ENCODE data around the gene GNB3.

GNB3 gene

DNA sequence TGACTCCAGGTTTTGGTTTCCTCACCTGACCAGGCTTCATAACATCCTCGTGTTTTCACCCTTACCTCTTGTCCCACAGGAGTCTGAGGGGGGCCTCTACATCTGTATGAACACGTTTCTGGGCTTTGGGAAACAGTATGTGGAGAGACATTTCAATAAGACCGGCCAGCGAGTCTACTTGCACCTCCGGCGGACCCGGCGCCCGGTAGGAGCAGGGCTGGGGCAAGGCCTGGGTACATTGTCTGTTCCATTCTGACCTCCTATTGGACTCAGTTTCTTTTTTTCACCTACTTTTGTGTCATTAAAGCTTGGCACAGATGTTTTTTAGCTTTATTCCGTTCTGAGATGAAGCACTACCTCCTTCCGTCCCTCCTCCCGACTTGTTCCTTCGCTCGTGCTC, 14.6 kb downstream of the GNB3 start:
- H2AFZ ChIP-seq (ENCODE audit: low read depth, low read length), result no peak overlapping the region
- H3K27me3 ChIP-seq (ENCODE audit: low read depth, low read length), result no peaks in the 10 kb centered on the region
- H3K4me3 ChIP-seq (ENCODE audit: low read length), result no peak overlapping the region
- no peak overlapping the region for H3K27ac ChIP-seq (ENCODE audit: low read length)
- TF ChIP-seq, protein P1, sequence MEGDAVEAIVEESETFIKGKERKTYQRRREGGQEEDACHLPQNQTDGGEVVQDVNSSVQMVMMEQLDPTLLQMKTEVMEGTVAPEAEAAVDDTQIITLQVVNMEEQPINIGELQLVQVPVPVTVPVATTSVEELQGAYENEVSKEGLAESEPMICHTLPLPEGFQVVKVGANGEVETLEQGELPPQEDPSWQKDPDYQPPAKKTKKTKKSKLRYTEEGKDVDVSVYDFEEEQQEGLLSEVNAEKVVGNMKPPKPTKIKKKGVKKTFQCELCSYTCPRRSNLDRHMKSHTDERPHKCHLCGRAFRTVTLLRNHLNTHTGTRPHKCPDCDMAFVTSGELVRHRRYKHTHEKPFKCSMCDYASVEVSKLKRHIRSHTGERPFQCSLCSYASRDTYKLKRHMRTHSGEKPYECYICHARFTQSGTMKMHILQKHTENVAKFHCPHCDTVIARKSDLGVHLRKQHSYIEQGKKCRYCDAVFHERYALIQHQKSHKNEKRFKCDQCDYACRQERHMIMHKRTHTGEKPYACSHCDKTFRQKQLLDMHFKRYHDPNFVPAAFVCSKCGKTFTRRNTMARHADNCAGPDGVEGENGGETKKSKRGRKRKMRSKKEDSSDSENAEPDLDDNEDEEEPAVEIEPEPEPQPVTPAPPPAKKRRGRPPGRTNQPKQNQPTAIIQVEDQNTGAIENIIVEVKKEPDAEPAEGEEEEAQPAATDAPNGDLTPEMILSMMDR (IDR thresholded peaks at IDR 0.05; ENCODE audit: low read depth, low read length), result no peak
- TF ChIP-seq EZH2phosphoT487 (IDR thresholded peaks at IDR 0.05; ENCODE audit: low read depth), result no peak
- peaks cover 25% of the 10 kb centered on the region for H3K36me3 ChIP-seq (replicated peaks; ENCODE audit: low read depth, low read length)
- peaks cover 11% of the 10 kb centered on the region for H3K4me1 ChIP-seq (ENCODE audit: low read length)
- H3K4me2 ChIP-seq (ENCODE audit: low read length), result no peak overlapping the region
- no peak overlapping the region for H3K9ac ChIP-seq (ENCODE audit: low read length)
- H4K20me1 ChIP-seq (ENCODE audit: insufficient read depth, low read length), result no peaks in the 10 kb centered on the region
- H3K79me2 ChIP-seq (ENCODE audit: low read length), result peaks cover 29% of the 10 kb centered on the region
- H3K9me3 ChIP-seq (ENCODE audit: insufficient read depth, low read length), result no peaks in the 10 kb centered on the region

DNA sequence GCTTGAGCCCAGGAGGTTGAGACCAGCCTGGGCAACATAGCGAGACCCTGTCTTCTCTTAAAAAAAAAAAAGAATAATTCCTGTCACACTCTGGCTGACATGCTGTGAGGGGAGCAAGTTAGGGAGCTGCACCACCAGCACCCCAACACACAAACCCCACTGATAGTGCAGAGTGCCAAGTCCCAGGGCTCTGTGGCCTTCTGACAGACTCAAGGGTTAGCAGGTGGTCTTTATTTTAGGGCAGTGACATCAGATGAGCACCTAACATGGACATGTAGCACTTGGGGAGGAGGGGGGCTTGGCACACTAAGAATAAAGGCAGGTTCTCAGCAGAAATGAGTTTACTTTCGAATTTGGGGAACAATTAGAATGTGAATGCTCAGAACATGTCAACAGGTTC, 18.1 kb downstream of the GNB3 start:
- Histone ChIP-seq H4K20me1 (ENCODE audit: insufficient read depth, low read length) (no peaks in the 10 kb centered on the region), H3K4me3 (ENCODE audit: low read length) (no peak overlapping the region), H3K36me3 (replicated peaks; ENCODE audit: low read depth, low read length) (peaks cover 49% of the 10 kb centered on the region), H3K9ac (ENCODE audit: low read length) (no peak overlapping the region), H3K79me2 (ENCODE audit: low read length) (peaks cover 11% of the 10 kb centered on the region), H2AFZ (ENCODE audit: low read depth, low read length) (no peak overlapping the region), H3K27ac (ENCODE audit: low read length) (no peak overlapping the region), H3K9me3 (ENCODE audit: insufficient read depth, low read length) (no peaks in the 10 kb centered on the region), H3K27me3 (ENCODE audit: low read depth, low read length) (no peaks in the 10 kb centered on the region), H3K4me1 (ENCODE audit: low read length) (peaks cover 2% of the 10 kb centered on the region), H3K4me2 (ENCODE audit: low read length) (no peak overlapping the region)
- TF ChIP-seq EZH2phosphoT487 (IDR thresholded peaks at IDR 0.05; ENCODE audit: low read depth), result no peak
- TF ChIP-seq, protein P1 (IDR thresholded peaks at IDR 0.05; ENCODE audit: low read depth, low read length), result no peak

DNA sequence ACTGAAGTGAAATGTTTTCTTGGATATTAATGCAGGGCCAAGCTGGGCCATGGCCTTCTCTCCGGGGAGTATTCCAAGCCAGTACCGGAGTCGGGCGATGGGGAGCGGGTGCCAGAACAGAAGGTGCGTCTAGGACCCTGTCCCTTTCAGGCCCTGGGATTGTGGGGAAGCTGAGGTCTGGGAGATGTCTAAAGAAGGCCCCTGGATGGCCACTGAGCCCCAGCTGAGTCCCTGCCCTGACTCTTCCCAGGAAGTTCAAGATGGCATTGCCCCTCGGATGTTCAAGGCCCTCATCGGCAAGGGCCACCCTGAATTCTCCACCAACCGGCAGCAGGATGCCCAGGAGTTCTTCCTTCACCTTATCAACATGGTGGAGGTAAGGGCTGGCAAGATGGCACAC, 19.4 kb downstream of the GNB3 start:
- Histone ChIP-seq H3K36me3 (replicated peaks; ENCODE audit: low read depth, low read length) (peaks cover 57% of the 10 kb centered on the region), H3K79me2 (ENCODE audit: low read length) (0 out of 2 replicates have a peak, but pooled peaks cover under 1% of the 10 kb centered on the region), H3K4me2 (ENCODE audit: low read length) (no peak overlapping the region), H3K9me3 (ENCODE audit: insufficient read depth, low read length) (no peaks in the 10 kb centered on the region), H3K9ac (ENCODE audit: low read length) (no peak overlapping the region), H4K20me1 (ENCODE audit: insufficient read depth, low read length) (no peaks in the 10 kb centered on the region), H3K27ac (ENCODE audit: low read length) (no peak overlapping the region), H3K4me1 (ENCODE audit: low read length) (no peaks in the 10 kb centered on the region), H2AFZ (ENCODE audit: low read depth, low read length) (no peak overlapping the region), H3K27me3 (ENCODE audit: low read depth, low read length) (no peaks in the 10 kb centered on the region), H3K4me3 (ENCODE audit: low read length) (no peak overlapping the region)
- no peak for TF ChIP-seq EZH2phosphoT487 (IDR thresholded peaks at IDR 0.05; ENCODE audit: low read depth)
- TF ChIP-seq, protein P1 (IDR thresholded peaks at IDR 0.05; ENCODE audit: low read depth, low read length), result no peak

DNA sequence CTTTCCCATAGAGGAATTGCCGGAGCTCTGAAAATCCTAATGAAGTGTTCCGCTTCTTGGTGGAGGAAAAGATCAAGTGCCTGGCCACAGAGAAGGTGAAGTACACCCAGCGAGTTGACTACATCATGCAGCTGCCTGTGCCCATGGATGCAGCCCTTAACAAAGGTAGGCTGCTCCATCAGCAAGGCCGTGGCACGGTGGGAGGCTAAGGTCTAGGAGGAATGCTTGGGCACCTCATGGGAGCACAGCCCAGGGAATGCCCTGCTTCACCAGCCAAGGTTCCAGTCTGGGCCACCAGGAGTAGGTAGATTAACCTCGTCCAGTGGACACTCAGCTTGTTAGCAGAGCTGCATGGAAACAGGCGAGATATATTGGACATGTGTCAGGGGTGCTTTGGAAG, 20.2 kb downstream of the GNB3 start:
- H4K20me1 ChIP-seq (ENCODE audit: insufficient read depth, low read length), result no peaks in the 10 kb centered on the region
- peaks cover 56% of the 10 kb centered on the region for H3K36me3 ChIP-seq (replicated peaks; ENCODE audit: low read depth, low read length)
- no peak overlapping the region for H3K27ac ChIP-seq (ENCODE audit: low read length)
- H3K9me3 ChIP-seq (ENCODE audit: insufficient read depth, low read length), result no peaks in the 10 kb centered on the region
- H3K4me3 ChIP-seq (ENCODE audit: low read length), result no peak overlapping the region
- H3K4me1 ChIP-seq (ENCODE audit: low read length), result no peaks in the 10 kb centered on the region
- no peaks in the 10 kb centered on the region for H3K79me2 ChIP-seq (ENCODE audit: low read length)
- H3K27me3 ChIP-seq (ENCODE audit: low read depth, low read length), result no peaks in the 10 kb centered on the region
- no peak overlapping the region for H3K9ac ChIP-seq (ENCODE audit: low read length)
- H3K4me2 ChIP-seq (ENCODE audit: low read length), result no peak overlapping the region
- TF ChIP-seq, protein P1 (IDR thresholded peaks at IDR 0.05; ENCODE audit: low read depth, low read length), result no peak
- no peak for TF ChIP-seq EZH2phosphoT487 (IDR thresholded peaks at IDR 0.05; ENCODE audit: low read depth)
- H2AFZ ChIP-seq (ENCODE audit: low read depth, low read length), result no peak overlapping the region

All from OCI-LY3 (cell line).